GM12874 (cell line): Measurements from ENCODE around the gene MMS19.

ENCODE experiments used
- TF ChIP-seq, protein P1 (sequence below): IDR thresholded peaks from 2 replicates; pipeline ENCODE4 v1.5.1; 2011; ENCODE audit warnings: low read depth, mild to moderate bottlenecking, control low read depth, low read length, moderate library complexity; ENCODE audit not compliant: insufficient read depth

Gene MMS19

DNA sequence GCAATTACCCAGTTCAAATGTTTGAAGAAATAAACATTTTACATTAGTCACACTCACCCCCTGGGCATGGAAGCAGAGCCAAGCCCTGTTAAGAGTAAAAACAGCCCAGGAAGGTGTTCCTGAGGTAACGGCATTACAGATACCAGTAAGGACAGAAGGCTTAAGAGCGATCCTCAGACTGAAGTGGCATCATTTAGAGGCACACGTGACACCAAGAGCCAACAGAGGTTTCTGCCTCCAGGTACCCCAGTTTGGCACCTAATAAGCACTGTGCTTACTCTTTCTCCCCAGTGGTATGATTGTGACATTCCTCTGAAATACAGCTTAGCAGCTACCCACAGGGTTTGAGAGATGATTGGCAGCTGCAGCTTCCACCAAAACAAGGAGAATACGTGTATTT, 17.2 kb downstream of the MMS19 start:
- TF ChIP-seq, protein P1, sequence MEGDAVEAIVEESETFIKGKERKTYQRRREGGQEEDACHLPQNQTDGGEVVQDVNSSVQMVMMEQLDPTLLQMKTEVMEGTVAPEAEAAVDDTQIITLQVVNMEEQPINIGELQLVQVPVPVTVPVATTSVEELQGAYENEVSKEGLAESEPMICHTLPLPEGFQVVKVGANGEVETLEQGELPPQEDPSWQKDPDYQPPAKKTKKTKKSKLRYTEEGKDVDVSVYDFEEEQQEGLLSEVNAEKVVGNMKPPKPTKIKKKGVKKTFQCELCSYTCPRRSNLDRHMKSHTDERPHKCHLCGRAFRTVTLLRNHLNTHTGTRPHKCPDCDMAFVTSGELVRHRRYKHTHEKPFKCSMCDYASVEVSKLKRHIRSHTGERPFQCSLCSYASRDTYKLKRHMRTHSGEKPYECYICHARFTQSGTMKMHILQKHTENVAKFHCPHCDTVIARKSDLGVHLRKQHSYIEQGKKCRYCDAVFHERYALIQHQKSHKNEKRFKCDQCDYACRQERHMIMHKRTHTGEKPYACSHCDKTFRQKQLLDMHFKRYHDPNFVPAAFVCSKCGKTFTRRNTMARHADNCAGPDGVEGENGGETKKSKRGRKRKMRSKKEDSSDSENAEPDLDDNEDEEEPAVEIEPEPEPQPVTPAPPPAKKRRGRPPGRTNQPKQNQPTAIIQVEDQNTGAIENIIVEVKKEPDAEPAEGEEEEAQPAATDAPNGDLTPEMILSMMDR, result no peak

DNA sequence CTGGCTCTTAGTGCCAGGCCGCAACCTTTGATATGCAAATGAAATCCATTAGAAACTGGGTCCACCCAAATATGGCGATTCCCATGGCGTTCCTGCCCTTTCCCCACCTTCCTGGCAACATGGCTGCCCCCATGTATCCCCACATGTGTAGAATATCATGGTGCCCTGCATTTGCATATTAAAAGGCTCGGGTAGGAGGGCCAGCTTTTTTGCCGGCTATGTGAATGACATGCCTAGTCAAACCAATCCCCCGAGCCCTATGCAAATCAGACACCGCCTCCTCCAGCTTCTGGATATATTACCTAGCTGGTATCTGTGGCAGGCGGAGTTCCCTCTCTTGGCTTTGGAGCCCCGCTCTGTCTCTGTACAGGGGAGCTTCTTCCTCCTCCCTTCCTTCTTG, 18.3 kb downstream of the MMS19 start:
- TF ChIP-seq, protein P1, result no peak

DNA sequence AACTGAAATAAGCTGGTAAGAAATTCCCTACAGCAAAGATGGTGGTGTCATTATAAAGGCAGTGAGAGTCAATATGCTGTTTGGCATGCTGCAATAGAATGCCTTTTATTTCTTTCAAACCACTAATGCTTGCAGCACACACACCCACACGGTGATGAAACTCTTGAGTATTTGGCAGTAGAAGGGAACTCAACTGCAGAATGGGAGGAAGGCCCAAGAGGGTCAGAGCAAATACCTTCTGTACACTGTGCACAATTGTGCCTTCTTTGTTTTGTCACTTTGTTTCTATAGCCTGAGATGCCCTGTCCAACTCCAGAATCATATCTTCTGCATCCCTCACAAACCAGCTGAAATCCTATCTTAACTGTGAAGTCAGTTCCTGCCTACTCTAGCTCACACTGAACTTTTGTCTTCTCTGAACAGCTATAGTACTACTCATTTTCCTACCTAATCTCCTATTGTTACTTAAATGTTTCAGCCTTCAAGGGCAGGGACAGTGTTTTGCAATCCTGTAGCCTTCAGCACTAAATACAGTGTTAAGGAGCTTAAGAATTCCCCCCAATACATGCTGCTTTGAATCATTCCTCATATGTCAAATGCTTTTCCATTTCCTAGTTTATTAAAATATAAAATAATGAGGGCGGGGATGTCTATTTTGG, 22.2 kb downstream of the MMS19 start:
- TF ChIP-seq, protein P1, result no peak

DNA sequence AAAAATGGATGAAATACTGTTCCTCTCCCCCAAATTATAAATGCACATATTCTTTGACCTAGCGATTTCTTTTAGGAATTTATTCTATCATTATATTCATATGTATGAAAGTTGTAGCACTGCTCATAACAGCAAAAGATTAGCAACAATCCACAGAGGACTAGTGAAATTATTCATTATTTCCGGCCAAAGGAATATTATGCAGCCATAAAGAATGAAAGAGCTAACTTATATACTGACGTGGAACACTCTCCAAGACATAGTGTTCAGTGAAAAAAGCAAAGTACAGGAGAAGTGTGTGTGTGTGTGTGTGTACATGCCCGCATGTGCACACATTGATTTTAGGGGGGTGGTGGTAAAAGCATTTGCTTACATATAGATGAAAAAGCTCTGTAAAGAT, 23.3 kb downstream of the MMS19 start:
- TF ChIP-seq, protein P1, result no peak

DNA sequence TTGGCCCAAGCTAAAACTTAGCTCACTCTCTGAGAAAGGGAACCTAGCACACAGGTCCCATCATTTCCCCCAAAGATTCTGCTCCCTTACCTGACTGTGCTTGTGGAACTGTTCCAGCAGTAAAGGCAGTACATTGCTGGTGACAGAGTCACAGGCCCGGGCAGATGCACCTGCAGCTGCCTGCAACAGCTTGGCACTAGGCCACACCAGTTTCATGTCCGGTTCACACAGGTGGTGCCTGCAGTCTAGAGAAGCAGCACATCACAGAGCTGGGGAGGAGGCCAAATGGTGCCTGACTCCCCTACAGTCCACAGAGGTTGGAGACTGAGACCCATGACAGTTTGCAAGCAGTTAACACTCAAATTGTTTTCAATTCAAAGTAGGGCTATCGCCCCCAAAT, 30.1 kb downstream of the MMS19 start:
- TF ChIP-seq, protein P1, result no peak

DNA sequence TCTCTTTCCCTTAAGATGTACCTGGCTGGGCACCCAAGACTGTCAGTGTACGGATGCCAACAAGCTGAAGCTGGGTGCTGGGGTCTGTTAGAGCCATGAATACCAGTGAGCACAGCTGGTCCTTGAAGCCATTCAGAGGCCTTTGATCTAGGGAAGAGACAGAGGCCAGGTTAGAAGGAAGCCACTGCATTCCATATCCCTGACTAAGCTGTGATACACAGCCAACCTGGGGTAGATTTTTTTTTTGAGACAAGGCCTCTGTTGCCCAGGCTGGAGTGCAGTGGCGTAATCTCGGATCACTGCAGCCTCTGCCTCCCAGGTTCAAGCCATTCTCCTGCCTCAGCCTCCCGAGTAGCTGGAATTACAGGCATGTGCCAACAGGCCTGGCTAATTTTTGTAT, 31.5 kb downstream of the MMS19 start:
- TF ChIP-seq, protein P1, result no peak

DNA sequence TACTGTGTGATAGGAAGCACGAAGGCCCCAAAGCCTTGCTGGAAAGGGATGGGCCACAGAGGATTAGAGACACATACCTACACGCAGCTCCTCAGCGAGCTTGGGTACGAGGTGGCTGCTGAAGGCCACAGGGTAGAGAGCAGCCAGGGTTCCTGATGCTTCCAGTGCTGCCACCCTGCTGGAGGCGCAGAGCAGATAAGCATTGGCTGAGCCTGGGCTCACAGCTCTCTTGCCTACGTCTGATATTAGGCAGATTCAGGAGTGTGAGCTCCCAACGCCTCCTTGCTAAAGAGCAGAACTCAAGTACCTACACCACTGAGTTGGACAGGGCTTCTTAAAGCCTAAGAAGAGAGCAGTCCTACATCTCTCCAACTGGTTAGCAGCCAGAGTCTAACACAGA, 32.2 kb downstream of the MMS19 start:
- TF ChIP-seq, protein P1, result no peak

DNA sequence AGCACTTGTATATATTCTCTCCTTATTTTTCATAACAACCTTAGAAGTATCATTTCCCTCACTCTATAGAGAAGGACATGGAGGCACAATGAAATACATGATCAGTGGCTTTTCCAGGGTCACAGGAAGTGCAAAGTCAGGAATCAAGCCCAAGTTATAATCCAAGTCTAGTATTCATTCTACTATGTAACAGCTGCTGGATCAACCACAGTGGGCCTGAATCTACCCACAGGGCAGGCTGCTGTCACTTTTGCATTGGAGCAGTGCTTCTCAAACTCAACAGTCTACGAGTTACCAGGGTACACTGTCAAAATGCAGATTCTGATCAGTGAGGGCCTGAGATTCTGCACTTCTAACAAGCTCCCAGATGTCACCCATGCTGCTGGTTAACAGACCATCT, 34.0 kb downstream of the MMS19 start:
- TF ChIP-seq, protein P1, result no peak
